ES-I3 (cell line): ENCODE data around the gene TNFRSF12A.

Source experiments
- H3K36me3 ChIP-seq: 2 replicates; pipeline ENCODE4 v1.6.1; 2013; ENCODE audit warnings: mild to moderate bottlenecking, low read length, control low read depth, moderate library complexity; ENCODE audit not compliant: insufficient read depth
- H3K4me1 ChIP-seq: 2 replicates; pipeline ENCODE4 v1.6.1; 2013; ENCODE audit warnings: mild to moderate bottlenecking, control low read depth, low read length; ENCODE audit not compliant: insufficient read depth
- H3K9ac ChIP-seq: 2 replicates; pipeline ENCODE4 v1.6.1; 2013; ENCODE audit warnings: low read depth, mild to moderate bottlenecking, low read length, moderate library complexity
- H3K9me3 ChIP-seq: 2 replicates; pipeline ENCODE4 v1.6.1; 2013; ENCODE audit warnings: mild to moderate bottlenecking, low read length, moderate library complexity; ENCODE audit not compliant: control insufficient read depth, insufficient read depth

Gene TNFRSF12A

GRCh38 chr16:2992383-2993081 is 27.6 kb upstream of the TNFRSF12A start:
- H3K9ac ChIP-seq = no peak overlapping the region
- no peaks in the 10 kb centered on the region for H3K9me3 ChIP-seq
- peaks cover 29% of the 10 kb centered on the region for H3K4me1 ChIP-seq
- H3K36me3 ChIP-seq = no peaks in the 10 kb centered on the region

GRCh38 chr16:2996298-2996697 is 23.9 kb upstream of the TNFRSF12A start:
- no peaks in the 10 kb centered on the region for H3K36me3 ChIP-seq
- H3K4me1 ChIP-seq = peaks cover 7% of the 10 kb centered on the region
- H3K9me3 ChIP-seq = no peaks in the 10 kb centered on the region
- H3K9ac ChIP-seq = no peak overlapping the region

GRCh38 chr16:2999929-3000328 is 20.2 kb upstream of the TNFRSF12A start:
- no peaks in the 10 kb centered on the region for H3K9me3 ChIP-seq
- H3K36me3 ChIP-seq = no peaks in the 10 kb centered on the region
- peaks cover 6% of the 10 kb centered on the region for H3K4me1 ChIP-seq
- no peak overlapping the region for H3K9ac ChIP-seq

GRCh38 chr16:3000540-3000939 is 19.6 kb upstream of the TNFRSF12A start:
- H3K9ac ChIP-seq = no peak overlapping the region
- peaks cover 6% of the 10 kb centered on the region for H3K4me1 ChIP-seq
- no peaks in the 10 kb centered on the region for H3K9me3 ChIP-seq
- no peaks in the 10 kb centered on the region for H3K36me3 ChIP-seq

GRCh38 chr16:3001316-3001715 is 18.9 kb upstream of the TNFRSF12A start:
- Histone ChIP-seq H3K4me1 (peaks cover 6% of the 10 kb centered on the region), H3K9ac (no peak overlapping the region), H3K36me3 (no peaks in the 10 kb centered on the region), H3K9me3 (no peaks in the 10 kb centered on the region)

GRCh38 chr16:3003582-3004270 is 16.4 kb upstream of the TNFRSF12A start:
- peaks cover 20% of the 10 kb centered on the region for H3K4me1 ChIP-seq
- H3K9ac ChIP-seq = no peak overlapping the region
- no peaks in the 10 kb centered on the region for H3K36me3 ChIP-seq
- H3K9me3 ChIP-seq = no peaks in the 10 kb centered on the region

- H3K36me3 ChIP-seq = no peaks in the 10 kb centered on the region
- H3K9ac ChIP-seq = no peak overlapping the region
- peaks cover 23% of the 10 kb centered on the region for H3K4me1 ChIP-seq
- H3K9me3 ChIP-seq = no peaks in the 10 kb centered on the region
These were observed 15.8 kb upstream of the TNFRSF12A start for GRCh38 chr16:3004319-3004718.

GRCh38 chr16:3004781-3005284 is 15.3 kb upstream of the TNFRSF12A start:
- no peaks in the 10 kb centered on the region for H3K9me3 ChIP-seq
- peak overlapping the region; percentile 71 for H3K9ac ChIP-seq
- H3K36me3 ChIP-seq = no peaks in the 10 kb centered on the region
- H3K4me1 ChIP-seq = peaks cover 25% of the 10 kb centered on the region

- Histone ChIP-seq H3K4me1 (peaks cover 41% of the 10 kb centered on the region), H3K9ac (peak overlapping the region; percentile 55), H3K9me3 (no peaks in the 10 kb centered on the region), H3K36me3 (no peaks in the 10 kb centered on the region)
These were observed 12.9 kb upstream of the TNFRSF12A start for GRCh38 chr16:3007059-3007956.

GRCh38 chr16:3007957-3008689 is 12.0 kb upstream of the TNFRSF12A start:
- Histone ChIP-seq H3K4me1 (peaks cover 45% of the 10 kb centered on the region), H3K36me3 (no peaks in the 10 kb centered on the region), H3K9me3 (no peaks in the 10 kb centered on the region), H3K9ac (peak overlapping the region; percentile 55)

- Histone ChIP-seq H3K9me3 (no peaks in the 10 kb centered on the region), H3K9ac (peak overlapping the region; percentile 34), H3K36me3 (no peaks in the 10 kb centered on the region), H3K4me1 (peaks cover 50% of the 10 kb centered on the region)
These were observed 11.5 kb upstream of the TNFRSF12A start for GRCh38 chr16:3008690-3009037.

GRCh38 chr16:3009568-3010390 is 10.4 kb upstream of the TNFRSF12A start:
- H3K9me3 ChIP-seq = no peaks in the 10 kb centered on the region
- H3K36me3 ChIP-seq = peaks cover under 1% of the 10 kb centered on the region; the same call in 1 of the 2 replicates
- peaks cover 59% of the 10 kb centered on the region for H3K4me1 ChIP-seq
- H3K9ac ChIP-seq = peak overlapping the region; percentile 34

GRCh38 chr16:3010510-3010909 is 9.7 kb upstream of the TNFRSF12A start:
- H3K9me3 ChIP-seq = no peaks in the 10 kb centered on the region
- peaks cover 59% of the 10 kb centered on the region for H3K4me1 ChIP-seq
- H3K36me3 ChIP-seq = peaks cover 4% of the 10 kb centered on the region; the same call in 1 of the 2 replicates
- no peak overlapping the region for H3K9ac ChIP-seq
